HG02884 (cell line): Measurements from ENCODE around the gene POP5.
"Not testable (repeated sequence)": the region's sequence is repeated elsewhere in the genome, so short reads cannot be mapped to it uniquely, and the experiment has no call there.

Experiments
- ATAC-seq: cut with Tn5 transposase; IDR thresholded peaks from one replicate; pipeline ENCODE4 v1.9.1; 2021; ENCODE audit warnings: mild to moderate bottlenecking, moderate library complexity; ENCODE audit not compliant: unreplicated experiment

The POP5 gene, protein sequence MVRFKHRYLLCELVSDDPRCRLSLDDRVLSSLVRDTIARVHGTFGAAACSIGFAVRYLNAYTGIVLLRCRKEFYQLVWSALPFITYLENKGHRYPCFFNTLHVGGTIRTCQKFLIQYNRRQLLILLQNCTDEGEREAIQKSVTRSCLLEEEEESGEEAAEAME

DNA sequence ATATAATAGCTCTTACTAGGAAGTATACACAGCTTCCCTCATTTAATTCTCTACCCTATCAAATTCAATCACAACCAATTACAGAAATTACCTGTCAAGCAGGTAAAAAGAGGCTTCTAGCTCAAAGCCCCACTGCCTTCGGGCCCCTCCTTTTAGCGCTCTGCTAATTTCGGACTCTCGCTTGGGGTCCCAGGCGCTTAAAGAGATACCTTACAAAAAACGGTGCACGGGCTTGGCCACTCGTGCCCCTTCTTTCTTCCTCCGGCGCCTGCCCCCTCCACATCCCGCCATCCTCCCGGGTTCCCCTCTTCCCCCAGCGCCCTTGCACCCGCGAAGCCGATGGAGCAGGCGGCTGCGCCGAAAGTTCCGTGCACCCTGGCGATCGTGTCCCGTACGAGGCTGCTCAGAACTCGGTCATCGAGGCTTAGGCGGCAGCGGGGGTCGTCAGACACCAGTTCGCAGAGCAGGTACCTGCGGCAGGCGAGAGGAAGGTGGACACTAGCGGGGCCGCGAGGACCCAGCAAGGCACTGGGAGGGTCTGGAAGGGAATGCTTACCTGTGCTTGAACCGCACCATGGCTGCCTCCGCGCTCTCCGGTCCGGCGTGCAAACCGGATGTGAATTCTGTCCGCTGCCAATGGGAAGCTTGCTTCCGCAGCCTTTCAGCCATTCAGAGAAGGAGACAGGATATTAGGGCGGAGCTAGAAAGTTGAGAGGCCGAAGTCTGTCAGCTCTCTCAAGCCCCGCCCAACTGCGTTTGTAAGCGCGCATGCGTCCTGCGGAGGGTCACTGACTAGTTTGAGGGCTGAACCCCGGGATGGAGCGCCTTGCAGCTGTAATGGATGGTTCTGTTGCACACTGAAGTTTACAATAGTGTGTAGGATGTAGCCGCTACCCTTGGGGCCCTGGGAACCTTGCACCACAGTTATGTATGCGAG lies at the start of gene POP5:
Gene POP5 (minus strand): TSS at position 616 of the 937 bp plus-strand sequence. CDS start 40 bp downstream, at position 576.
- peak; percentile 93 for ATAC-seq

DNA sequence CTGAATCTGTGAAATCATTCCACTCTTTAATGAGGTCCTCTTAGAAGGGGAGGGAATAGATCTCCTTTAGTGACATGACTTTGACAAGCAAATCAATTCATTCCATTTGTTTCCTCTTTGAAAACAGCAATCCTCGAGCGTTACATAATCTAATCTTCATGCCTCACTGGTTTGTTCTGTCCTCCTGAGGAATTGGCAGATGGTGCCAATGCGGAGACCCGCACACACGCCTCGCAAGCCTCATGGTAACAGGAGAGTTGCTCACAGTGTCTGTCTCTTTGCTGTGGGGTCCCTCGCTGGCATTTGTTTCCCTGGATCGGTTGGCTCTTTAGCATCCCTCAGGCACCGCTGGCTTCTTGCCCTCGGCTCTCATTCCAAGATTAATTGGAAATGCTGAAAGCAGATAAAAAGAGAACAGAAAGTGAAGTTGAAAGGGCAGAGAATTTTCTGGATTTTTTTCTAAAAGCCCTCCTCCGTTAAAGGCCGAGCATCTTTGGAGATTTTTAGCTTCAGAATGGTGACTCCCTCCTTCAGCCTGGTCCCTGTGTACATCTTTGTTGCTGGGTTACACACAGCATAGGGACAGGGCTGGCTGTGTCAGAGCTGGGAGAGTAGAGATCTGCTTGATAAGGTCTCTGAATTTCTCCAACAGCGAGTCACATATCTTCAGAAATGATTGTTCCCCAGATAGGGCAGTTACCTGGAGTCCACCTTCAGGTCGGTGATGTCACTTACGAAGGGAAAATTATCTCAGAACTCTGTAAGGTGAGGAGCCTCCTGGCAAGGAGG lies 49.1 kb upstream of the POP5 start:
- no peak for ATAC-seq

DNA sequence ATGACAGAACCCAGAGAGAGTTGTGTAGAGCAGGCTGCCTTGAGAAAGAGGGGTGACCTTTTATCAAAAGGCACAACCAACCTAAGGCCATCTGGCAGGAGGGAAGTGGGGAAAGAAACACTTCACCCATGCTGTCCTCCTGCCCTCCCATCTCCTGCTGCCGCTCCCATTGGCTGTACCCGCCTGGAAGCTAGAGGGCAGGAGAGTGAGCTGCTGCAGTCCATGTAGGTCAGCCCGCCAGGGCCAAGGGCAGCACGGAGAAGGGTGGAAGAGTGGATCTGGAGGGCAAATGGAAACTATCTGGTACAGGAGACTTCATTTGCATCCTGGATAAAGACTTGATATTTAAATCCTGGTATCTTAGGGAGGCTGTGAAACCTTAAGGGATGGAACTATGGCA lies 47.7 kb upstream of the POP5 start:
- ATAC-seq, result no peak

DNA sequence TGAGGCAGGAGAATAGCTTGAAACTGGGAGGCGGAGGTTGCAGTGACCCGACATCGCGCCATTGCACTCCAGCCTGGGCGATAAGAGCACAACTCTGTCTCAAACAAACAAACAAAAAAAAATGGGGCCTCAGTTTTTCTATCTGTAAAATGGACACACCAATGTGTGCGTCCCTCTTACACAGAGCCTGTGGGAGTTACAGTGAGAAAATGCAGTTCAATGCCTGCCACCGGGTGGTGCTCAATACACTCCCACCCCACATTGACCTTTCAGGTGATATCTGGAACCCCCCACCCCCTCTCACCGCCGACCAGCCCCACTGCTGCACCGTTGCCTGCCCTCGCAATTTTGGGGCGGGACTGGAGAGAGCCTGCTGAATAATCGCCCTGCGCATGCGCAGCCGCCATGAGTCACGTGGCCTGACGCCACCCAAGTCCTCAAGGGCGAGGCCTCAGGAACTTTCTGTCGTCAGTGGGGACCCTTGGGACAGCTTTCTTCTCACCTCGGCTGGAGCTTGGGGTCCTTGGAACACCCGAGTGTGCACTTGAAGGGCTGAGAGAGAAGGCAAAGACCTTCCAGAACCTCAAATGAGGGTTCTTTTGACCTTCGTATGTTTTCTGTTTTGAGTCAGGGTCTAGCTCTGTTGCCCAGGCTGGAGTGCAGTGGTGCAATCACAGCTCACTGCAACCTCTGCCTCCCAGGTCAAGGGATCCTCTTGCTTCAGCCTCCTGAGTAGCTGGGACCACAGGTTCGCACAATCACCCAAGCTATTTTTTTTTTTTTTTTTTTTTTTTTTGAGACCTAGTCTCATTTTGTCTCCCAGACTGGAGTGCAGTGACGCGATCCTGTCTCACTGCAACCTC lies 44.6 kb upstream of the POP5 start:
- ATAC-seq, result no peak

DNA sequence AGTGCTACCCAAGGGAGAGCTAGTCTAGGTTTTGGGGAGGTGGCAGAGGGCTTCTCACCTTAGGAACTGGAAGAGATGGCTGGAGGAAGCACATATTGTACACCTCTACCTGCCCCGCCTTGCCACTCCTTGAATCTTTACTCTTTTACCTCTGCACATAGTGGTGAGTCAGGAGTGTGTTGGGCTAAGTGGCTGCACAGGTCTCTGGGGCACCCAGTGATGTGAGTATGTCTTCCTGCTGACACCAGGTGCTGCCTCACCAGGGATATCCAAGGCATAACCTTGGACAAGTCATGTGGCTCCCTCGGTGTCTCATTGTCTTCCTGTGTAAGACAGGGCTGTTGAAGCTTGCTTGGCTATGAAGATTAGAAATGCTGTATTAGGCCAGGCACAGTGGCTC lies 39.4 kb upstream of the POP5 start:
- ATAC-seq, result no peak

DNA sequence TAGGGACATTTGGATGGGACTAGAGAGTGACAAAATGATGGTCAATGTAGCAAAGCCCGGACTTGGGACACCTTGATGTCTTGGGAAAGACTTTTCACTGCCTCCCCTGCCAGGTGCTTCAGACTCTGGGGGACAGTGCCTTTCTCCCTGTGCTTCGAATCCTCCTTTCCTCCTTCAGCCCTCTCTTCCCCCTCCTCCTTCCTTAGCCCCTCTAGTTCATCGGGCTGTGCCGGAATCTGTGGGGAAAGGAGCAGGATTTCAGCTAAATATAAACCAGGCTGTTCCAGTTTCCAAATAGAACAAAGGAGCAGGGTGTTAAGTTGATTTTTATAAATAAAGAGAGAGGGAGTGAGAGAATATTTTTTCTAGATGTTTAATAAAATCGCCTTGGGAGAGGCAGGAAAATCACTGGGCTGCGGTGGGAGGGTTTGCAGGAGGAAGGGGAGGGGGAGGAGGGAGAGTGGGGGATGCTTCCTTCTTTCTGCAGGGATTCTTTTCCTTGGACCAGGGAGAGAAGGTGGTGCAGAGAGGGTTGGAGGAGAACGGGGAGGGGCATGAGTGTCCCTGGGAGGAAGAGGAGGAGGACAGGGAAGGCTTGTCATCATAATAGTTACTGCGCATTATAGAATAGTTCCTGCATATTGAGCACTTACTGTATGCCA lies 37.9 kb upstream of the POP5 start:
- no peak for ATAC-seq

DNA sequence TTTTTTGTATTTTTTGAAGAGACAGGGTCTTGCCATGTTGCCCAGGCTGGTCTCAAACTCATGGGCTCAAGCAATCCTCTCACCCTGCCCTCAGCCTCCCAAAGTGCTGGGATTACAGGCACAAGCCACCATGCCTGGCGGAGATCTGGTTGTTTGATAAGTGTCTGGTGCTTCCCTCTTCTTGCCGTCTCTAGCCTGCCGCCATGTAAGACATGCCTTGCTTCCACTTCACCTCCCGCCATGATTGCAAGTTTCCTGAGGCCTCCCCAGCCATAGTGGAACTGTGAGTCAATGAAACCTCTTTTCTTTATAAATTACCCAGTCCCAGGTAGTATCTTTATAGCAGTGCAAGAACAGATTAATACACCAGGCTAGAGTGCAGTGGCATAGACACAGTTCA lies 36.6 kb upstream of the POP5 start:
- not testable (repeated sequence) for ATAC-seq

DNA sequence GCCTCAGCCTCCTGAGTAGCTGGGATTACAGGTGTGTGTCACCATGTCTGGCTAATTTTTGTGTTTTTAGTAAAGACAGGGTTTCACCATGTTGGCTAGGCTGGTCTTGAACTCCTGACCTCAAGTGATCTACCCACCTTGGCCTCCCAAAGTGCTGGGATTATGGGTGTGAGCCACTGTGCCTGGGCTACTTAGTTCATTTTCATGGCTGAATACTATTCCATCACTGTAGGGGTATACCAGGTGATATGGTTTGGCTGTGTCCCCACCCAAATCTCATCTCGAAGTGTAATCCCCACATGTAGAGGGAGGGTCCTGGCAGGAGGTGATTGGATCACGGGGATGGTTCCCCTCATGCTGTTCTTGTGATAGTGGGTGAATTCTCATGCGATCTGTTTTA lies 36.0 kb upstream of the POP5 start:
- ATAC-seq, result not testable (repeated sequence)

DNA sequence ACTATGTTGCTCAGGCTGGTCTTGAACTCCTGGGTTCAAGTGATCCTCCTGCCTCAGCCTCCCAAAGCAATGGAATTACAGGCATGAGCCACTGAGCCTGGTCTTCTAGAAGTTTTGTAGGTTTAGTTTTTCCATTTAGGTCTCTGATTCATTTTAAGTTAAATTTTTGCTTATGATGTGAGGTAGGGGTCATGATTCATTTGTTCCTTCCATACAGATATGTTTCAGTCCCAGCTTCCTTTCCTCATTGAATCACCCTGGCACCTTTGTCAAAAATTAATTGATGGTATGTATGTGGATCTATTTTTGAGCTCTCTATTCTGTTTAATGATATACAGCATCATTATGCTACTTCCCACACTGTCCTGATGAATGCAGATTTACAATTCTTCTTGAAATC lies 33.6 kb upstream of the POP5 start:
- ATAC-seq, result no peak

DNA sequence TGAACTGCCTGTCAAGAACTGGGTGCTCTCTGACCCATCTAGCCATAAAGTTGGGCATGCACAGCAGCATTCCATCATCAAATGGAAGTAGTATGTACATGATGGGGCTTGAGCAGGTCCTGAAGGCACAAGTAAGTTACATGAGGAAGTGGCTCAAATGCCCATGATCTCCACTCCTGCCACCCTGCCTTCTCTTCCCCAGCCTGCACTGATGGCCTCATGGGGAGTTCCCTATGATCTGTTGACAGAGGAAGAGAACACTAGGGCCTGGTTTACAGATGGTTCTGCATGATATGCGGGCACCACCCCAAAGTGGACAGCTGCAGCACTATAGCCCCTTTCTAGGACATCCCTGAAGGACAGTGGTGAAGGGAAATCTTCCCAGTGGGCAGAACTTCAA lies 30.3 kb upstream of the POP5 start:
- not testable (repeated sequence) for ATAC-seq

DNA sequence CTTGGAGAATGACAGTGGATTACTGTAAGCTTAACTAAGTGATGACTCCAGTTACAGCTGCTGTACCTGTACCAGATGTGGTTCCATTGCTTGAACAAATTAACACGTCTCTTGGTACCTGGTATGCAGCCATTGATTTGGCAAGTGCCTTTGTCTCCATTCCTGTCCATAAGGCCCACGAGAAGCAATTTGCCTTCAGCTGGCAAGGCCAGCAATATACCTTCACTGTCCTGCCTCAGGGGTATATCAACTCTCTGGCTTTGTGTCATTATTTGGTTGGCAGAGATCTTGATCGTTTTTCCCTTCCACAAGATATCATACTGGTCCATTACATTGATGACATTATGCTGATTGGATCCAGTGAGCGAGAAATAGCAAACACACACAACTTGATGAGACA lies 29.4 kb upstream of the POP5 start:
- ATAC-seq, result no peak

DNA sequence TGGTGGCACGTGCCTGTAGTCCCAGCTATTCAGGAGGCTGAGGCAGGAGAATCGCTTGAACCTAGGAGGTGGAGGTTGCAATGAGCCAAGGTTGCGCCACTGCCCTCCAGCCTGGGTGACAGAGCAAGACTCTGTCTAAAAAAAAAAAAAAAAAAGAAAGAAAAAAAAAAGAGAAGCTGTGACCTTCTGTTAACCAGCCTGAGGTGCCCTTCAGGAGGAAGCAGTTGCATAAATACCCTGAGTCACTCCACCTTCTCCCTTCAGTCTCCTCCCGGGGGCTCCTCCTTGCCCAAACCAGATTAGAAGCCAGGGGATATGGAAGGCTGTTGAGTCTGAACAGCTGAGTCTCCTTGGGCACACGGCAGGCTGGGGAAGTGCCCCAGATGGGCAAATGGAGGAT lies 21.2 kb upstream of the POP5 start:
- not testable (repeated sequence) for ATAC-seq

DNA sequence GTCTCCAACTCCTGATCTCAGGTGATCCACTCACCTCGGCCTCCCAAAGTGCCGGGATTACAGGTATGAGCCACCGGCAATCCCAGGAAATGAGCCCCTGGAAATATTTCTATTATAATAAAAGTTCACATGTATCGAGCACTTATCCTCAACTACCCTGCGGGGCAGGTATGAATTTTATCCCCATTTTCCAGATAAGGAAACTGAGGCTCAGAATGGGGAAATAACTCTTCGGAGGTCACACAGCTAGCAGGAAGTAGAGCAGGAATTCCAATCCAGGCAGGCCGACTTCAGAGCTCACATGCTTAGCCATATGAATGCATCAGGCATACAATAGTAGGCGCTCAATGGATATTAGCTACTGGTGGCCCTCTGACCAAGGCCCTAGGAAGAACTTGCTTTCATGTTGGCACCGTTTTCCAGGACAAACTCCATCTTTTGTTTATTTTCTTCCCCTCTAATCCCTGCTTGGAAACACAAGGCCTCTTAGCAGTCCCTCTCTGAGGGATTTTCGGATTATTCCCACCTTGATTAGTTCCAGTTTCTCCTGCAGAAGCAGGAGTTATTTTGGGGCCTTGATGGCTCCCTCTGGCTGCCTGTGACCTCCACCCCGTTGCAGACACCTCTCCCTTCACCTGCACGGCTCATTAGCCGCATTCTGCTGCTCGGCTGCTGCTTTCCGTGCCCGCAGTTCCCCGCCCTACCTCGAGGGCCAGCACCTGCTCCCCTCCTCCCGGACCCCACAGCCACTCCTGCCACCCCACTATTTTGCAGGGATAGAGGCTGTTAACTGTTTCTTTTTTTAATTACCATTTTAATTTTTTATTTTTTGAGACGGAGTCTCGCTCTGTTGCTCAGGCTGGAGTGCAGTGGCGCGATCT lies 18.7 kb upstream of the POP5 start:
- no peak for ATAC-seq

DNA sequence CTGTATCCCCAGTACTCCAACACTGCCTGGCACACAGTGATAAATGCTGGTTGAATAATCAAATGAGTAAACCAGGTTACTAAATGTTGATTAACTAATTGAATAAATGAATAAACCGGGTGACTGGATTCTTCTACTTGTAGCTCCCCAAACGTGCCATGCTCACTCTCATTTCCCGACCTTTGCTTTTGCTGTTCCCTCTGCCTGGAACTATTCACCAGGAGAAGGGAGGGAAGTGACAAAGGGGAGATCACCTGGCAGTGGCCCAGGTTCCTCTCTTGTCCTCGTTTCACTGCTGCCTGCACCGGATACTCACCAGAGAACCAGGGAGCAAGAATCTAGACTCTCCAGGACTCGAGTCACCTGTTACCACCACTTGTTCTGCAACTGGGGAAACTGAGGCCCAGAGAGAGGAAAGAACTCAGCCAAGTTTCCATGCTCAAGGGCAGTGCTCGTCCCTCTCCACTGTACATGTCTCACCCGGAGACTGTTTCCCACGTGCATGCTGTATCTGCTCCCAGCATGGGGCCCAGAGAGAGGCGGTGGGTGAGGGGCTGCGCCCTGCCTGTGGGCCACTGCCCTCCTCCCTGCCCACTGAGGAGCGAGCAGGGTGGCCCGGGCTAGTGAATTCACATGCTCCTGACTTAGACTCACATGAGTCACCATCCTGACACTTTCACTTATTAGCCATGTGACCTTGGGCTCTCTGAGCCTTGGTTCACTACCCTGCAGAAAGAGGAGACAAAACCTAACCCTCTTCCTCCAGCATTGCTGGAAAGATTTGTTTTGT lies 17.7 kb upstream of the POP5 start:
- no peak for ATAC-seq

DNA sequence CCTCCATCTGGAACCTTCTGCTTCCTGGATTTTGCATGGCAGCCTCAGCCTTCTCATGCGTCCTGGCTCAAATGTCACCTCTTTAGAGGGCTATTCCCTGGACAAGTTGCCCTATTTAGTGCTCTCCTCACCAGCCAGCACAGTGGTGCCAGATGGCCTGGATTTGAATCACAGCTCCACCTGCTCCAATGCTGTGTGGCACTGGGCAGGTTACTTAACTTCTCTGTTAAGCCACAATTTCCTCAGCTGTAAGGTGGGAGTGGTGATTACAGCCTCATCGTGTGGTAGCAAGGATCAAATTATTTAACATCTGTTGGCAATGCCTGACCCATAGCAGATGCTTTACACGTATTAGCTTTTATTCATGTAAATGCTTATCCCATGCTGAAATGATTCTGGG lies 16.7 kb upstream of the POP5 start:
- ATAC-seq, result no peak

DNA sequence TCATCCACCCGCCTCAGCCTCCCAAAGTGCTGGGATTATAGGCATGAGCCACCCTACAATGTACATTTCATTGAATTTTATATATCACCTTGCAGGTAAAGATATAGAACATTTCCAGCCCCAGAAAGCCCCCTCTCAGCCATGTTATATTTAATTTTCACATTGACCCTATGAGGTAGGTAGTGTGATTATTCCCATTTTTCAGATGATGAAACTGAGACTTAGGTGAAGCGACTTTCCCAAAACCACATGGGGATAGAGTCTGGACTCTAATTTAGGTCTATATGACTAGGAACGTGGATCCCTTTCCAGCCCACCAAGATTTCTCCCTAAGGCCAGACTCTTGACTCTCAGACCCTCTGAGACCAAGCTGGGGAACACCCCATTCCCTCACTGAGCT lies 15.7 kb upstream of the POP5 start:
- no peak for ATAC-seq

DNA sequence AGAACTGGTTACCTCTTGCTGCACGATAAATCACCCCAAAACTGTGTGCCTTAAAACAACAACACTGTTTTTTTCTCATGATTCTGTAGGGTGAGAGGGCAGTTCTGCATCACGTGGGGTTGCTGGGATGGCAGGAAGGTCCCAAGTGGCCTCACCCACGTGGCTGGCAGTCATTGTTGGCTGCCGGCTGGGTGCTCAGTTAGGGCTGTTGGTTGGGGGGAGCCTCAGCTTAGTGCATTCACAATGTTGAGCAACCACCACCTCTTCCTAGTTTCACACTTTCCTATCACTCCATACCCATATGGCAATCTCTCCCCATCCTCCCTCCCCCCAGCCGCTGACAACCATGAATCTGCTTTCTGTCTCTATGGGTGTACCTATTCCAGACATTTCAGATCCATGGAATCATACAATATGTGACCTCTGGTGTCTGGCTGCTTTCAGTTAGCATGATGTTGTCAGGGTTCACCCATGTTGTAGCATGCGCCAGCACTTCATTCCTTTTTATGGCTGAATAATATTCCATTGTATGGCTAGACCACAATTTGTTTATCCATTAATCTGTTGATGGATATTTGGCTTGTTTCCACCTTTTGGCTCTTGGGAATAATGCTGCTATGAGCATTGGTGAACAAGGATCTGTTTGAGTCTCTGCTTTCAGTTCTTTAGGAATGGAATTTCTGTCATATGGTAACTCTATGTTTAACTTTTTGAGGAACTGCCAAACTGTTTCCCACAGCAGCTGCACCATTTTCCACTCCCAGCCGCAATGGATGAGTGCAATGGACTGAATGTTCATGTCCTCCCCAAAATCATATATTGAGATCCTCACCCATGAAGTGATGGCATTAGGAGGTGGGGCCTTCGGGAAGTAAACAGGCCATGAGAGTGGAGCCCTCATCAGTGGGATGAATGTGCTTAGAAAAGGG lies 11.2 kb upstream of the POP5 start:
- no peak for ATAC-seq
